ENCODE measurements around the gene PLA2G3. TPM values are rescaled to one million over a fixed set of nuclear protein-coding genes. Genes with fewer than 3 reads are reported as not detected.

PLA2G3 gene
- total RNA-seq, 1 donor = 0.43 TPM

DNA sequence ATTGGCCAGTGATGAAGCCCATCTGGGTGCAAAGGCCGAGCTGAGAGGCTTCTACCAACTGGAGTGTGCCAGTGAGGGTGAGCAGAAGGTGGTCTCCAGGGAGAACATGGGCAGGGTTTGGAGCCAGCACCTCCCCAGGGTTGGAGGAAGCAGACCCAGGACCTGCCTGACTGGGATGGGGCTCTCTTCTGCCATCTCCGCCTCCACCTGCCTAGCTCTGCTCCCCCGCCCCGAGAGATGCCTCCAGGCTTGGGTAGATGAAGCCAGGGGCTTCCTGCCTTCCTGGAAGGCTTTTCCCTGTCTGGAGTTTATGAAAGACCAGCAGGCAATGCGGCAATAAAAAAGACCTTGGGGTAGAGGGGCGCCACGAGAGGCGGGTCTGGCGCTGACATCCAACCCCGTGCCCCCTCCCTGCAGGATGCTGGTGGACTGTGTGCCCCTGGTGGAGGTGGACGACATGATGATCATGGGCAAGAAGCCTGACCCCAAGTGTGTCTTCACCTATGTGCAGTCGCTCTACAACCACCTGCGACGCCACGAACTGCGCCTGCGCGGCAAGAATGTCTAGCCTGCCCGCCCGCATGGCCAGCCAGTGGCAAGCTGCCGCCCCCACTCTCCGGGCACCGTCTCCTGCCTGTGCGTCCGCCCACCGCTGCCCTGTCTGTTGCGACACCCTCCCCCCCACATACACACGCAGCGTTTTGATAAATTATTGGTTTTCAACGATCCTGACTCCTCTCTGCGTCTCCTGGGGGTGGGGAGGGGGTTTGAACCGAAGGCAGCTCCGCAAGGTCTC lies 36.2 kb downstream of the PLA2G3 start:
- no peak overlapping the region for H3K4me3 ChIP-seq (ENCODE audit: low read depth, low read length)
- DNase-seq (ENCODE audit: low read depth) = no peak
- TF ChIP-seq, protein P1, sequence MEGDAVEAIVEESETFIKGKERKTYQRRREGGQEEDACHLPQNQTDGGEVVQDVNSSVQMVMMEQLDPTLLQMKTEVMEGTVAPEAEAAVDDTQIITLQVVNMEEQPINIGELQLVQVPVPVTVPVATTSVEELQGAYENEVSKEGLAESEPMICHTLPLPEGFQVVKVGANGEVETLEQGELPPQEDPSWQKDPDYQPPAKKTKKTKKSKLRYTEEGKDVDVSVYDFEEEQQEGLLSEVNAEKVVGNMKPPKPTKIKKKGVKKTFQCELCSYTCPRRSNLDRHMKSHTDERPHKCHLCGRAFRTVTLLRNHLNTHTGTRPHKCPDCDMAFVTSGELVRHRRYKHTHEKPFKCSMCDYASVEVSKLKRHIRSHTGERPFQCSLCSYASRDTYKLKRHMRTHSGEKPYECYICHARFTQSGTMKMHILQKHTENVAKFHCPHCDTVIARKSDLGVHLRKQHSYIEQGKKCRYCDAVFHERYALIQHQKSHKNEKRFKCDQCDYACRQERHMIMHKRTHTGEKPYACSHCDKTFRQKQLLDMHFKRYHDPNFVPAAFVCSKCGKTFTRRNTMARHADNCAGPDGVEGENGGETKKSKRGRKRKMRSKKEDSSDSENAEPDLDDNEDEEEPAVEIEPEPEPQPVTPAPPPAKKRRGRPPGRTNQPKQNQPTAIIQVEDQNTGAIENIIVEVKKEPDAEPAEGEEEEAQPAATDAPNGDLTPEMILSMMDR (IDR thresholded peaks at IDR 0.05; ENCODE audit: insufficient read depth, low read depth, low read length) = no peak

DNA sequence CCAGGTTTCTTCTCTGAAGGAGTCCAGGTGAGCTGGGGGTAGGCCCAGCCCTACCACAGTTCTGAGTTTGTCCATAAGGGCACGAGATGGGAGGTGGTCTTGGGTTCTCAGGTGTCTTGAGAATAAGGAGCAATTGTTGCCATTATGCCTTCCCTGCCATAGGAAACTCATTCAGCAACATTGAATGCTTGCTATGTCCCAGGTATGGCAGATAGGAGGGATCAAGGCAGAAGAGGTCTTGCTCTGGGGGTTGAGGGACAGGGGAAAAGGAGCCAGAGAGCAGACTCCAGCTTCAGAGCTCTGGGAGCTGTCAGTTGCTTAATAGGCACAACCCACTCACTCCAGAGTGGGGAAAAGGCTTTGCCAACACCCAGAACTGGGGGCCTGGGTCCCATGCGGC lies 37.2 kb downstream of the PLA2G3 start:
- TF ChIP-seq, protein P1 (IDR thresholded peaks at IDR 0.05; ENCODE audit: insufficient read depth, low read depth, low read length) = no peak
- H3K4me3 ChIP-seq (ENCODE audit: low read depth, low read length) = no peak overlapping the region
- no peak for DNase-seq (ENCODE audit: low read depth)

DNA sequence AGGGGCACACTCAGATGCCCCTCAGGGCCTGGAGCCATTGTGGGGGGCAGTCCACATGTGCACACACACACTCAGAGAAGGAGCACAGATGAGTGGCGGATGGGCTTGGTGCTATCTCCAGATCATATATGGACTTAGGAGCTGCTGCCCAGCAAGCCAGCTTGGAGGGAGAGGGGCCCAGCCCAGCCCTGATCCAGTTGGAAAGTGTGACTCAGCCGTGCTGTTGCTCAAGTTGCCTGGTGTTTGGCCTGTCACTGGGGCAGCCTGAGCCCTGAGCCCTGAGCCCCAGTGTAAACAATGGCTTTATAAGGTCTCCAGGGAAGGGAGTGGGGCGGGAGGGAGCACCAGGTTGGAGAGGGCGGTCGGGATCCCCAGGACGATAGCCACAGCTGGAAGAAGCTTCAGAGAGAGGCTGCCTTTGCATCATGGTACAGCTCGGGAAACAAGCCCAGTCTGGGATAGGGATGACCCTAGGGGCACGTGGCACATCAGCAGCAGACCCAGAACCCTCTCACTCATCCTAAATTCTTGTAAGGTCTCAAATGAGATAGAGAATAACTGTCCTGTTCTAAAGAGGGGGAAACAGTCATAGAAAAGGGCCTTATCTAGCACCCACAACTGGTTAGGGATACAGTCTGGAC lies 37.7 kb downstream of the PLA2G3 start:
- DNase-seq (ENCODE audit: low read depth) = peak; percentile 99
- H3K4me3 ChIP-seq (ENCODE audit: low read depth, low read length) = no peak overlapping the region
- TF ChIP-seq, protein P1 (IDR thresholded peaks at IDR 0.05; ENCODE audit: insufficient read depth, low read depth, low read length) = no peak

DNA sequence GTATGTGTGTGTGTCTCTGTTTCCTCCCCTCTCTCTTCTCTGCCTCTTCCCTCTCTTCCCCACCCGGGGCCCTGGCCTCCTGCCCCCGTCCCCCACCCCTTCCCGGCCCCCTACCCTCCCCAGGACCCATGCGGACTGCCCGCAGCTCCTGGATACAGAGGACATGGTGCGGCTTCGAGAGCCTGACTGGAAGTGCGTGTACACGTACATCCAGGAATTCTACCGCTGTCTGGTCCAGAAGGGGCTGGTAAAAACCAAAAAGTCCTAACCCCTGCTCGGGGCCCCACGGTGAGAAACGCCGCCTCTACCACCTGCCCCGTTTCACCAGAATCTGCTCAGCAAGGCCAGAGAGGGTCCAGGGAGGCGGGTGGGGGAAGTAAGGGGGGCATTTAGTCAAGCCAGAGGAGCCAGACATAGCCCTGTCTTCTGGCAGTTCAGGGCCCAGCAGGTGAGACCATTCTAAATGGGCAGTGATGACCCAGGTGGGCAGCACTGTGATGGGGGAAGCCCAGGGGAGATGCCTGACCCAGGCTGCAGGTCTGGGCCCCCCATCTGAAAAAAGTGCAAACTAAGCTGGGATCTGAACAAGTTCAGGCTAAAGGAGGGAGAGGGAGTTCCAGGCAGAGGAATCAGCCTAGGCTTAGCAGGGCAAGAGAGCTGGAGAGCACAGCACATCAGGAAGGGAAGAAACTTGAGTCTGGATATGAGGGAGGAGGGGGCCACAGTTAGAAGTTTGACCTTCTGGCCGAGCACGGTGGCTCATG lies 39.4 kb downstream of the PLA2G3 start:
- no peak for DNase-seq (ENCODE audit: low read depth)
- TF ChIP-seq, protein P1 (IDR thresholded peaks at IDR 0.05; ENCODE audit: insufficient read depth, low read depth, low read length) = no peak
- no peak overlapping the region for H3K4me3 ChIP-seq (ENCODE audit: low read depth, low read length)

DNA sequence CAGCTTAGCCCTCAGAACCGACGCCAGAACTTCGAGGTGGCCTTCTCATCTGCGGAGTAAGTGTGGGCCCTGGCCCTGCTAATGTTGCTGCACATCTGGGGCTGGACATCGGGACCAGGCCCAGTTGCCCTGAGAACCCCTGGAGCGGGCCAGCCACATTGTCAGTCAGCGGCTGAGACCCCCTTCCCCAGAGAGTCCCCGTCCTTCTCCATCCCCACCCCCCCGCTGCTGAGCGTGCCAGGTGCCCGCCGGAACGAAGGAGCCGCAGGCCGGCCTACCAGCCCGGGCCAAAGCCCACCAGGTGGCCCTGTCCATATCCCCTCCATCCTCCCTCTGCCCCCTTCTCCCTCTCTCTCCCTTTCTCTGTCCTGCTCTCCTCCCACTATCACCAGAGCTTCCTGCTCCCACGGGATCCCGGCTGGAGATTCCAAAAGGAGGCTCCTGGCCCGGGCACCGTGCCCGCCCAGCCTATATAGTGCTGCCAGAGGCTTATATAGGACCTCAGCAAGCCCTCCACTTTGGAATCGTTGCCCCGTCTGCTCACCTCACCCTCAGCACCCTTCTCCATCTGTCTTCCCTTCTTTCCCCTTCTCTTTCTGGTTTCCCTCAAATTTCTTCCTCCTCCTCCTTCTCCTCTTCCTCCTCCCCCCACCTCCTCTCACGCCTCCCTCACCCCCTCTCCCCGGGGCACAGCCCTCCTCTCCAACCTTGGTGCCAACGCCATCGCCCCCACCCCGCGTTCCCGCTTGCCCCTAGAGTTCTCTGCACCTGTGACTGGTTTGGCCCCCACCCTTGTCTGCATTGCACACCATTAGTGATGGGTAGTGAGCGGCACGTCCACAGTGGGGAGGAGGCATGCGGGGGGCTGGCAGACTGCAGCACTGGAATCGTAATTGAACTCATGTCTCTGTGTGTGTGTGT lies 40.2 kb downstream of the PLA2G3 start:
- no peak for DNase-seq (ENCODE audit: low read depth)
- TF ChIP-seq, protein P1 (IDR thresholded peaks at IDR 0.05; ENCODE audit: insufficient read depth, low read depth, low read length) = no peak
- H3K4me3 ChIP-seq (ENCODE audit: low read depth, low read length) = no peak overlapping the region

DNA sequence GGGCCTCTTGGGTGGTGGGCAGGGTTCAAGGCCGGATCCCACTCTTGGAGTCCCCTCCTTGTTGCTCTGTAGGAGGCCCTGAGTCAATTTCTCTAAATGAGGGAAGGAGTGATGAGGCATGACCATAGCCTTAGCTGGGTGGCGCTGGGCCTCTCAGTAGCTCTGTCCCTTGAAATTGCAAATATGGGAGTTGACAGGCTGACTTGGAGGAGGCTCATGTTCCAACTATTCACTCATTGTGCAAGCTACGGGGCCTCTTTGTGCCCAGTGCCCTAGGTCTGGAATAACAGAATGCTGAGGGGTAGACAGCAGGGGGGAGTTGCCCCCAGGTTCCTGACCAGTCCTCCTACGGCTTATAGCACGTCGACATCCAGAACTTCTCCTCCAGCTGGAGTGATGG lies 40.9 kb downstream of the PLA2G3 start:
- no peak for DNase-seq (ENCODE audit: low read depth)
- TF ChIP-seq, protein P1 (IDR thresholded peaks at IDR 0.05; ENCODE audit: insufficient read depth, low read depth, low read length) = no peak
- no peak overlapping the region for H3K4me3 ChIP-seq (ENCODE audit: low read depth, low read length)

Data from fibroblast of villous mesenchyme (primary cell).